NCI-H460 (cell line): Measurements from ENCODE around the gene NUDC. TPM values are rescaled to one million over a fixed set of nuclear protein-coding genes. Genes with fewer than 3 reads are reported as not detected.
"Not testable (repeated sequence)": the region's sequence is repeated elsewhere in the genome, so short reads cannot be mapped to it uniquely, and the experiment has no call there.

Source experiments
- DNase-seq: peaks from one replicate; pipeline ENCODE4 v3.0.0-alpha.2; 2016; ENCODE audit warnings: low read depth; ENCODE audit errors: extremely low read depth
- polyA plus RNA-seq: library from polyadenylated mRNA; depleted of rRNA; stranded (reverse); fragments of >200 nt; gene quantifications from 2 replicates; pipeline ENCODE4 v1.2.3, GENCODE V29; 2014; cell fraction: nucleus; rRNA removed
- total RNA-seq: library from RNA; depleted of rRNA; stranded (reverse); fragments of >200 nt; shearing (Covaris generic); gene quantifications from 2 replicates; pipeline ENCODE4 v1.2.3, GENCODE V29; 2014; rRNA removed

The NUDC gene
- 40.2 and 60.1 TPM in 2 replicates for total RNA-seq
- polyA plus RNA-seq, result 24.6 and 25.2 TPM in 2 replicates

DNA sequence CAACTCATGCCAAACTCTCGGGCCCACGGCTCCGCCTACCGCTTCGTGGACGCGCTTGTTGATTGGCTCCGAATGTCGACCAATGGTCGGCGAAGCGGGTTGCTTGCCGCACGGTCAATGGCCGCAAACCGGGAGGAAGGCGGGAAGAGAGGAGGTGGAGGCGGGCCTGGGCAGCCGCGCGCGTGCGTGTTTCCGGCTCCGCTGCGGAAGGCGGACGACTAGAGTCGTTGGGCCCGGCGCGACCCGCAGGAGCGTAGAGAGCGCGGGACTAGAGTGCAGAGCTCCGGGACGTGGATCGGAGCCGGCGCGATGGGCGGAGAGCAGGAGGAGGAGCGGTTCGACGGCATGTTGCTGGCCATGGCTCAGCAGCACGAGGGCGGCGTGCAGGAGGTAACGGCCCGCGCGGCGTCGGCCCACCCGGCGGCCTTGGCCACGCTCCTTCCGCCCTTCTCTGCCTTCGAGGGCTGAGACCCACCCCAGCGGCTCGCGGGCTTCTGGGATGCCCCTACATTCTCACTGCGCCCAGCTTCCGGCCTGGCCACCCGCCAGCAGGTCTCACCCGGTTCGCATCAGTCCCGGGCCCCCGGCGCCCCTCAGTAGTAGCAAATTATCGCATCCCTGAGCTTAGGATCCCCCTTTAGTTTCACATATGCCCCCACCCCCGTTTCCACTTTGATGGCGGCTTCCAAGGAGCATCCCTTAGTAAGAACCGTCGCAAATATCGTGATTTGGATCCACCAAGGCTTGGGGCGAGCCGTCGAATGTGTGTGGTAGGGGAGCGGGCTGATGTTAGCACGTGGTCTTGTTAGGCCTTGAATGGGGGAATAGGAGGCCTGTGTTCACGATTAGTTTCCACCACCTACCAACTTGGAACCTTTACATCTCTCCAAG lies at the start of gene NUDC:
Gene NUDC, plus strand, starts transcription at position 204 of the 891 bp plus-strand sequence. Its CDS starts 106 bp downstream, at position 310.
- DNase-seq, result peak; percentile 91

DNA sequence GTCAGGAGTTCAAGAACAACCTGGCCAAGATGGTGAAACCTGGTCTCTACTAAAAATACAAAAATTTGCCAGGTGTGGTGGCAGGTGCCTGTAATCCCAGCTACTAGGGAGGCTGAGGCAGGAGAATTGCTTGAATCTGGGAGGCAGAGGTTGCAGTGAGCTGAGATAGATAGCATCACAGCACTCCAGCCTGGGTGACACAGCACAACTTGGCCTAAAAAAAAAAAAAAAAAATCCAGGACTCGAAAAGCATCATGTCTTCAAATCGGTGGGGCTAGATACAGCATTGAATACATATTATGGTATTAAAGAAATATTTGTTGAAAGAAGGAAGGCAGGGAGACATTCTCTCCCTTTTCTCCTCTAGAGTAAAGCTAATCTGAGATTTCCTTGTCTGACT lies 48.4 kb upstream of the NUDC start:
- not testable (repeated sequence) for DNase-seq

DNA sequence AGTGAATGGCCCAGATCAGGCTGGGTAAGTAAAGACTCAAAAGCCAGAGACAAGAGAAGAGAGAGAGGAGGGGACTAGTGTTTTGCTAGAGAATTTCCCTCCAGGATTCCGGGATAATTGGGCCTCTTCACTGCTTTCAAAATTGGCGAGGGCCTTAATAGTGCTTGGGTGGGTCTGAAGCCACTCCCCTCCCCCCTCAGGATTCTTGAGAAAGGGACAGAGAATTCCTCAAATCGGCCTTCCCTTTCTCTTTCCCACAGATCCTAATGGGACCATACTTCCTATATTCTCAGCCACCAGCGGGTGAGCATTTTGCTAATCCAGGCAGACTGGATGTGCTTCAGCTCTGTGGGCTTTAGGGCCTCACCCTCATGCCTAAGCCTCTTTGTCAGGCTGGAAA lies 46.6 kb upstream of the NUDC start:
- DNase-seq, result no peak

- no peak for DNase-seq
Observed at GRCh38 chr1:26877326-26877725, 44.2 kb upstream of the NUDC start.

DNA sequence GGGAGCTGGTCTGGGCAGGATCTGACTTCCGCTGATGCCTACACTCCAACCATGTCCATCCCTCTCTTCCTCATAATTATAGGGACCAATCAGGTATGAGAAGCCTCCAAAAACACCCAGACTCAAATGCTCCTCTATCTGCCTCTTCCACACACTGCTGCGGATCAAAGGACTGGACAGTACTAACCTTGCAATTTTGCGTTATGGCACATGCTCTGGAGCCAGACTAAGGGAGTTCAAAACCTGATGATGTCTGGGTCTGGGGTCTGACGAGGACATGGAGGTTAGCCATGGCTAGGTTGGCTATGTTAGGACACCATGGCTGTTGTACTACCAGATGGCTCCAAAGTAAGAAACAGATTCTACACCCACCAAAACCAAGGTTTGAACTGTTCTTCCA lies 41.8 kb upstream of the NUDC start:
- no peak for DNase-seq

DNA sequence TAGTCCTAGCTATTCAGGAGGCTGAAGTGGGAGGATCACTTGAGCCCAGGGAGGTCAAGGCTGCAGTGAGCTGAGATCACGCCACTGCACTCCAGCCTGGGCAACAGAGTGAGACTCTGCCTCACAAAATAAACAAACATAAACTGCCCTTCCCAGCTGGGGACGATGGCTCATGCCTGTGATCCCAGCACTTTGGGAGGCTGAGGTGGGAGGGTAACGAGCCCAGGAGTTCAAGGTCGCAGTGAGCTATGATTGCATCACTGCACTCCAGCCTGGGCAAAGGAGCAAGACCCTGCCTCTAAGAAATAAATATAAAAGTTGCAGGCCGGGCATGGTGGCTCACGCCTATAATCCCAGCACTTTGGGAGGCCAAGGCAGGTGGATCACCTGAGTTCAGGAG lies 39.9 kb upstream of the NUDC start:
- DNase-seq, result not testable (repeated sequence)

- no peak for DNase-seq
Observed at GRCh38 chr1:26882696-26883463, 38.7 kb upstream of the NUDC start.

DNA sequence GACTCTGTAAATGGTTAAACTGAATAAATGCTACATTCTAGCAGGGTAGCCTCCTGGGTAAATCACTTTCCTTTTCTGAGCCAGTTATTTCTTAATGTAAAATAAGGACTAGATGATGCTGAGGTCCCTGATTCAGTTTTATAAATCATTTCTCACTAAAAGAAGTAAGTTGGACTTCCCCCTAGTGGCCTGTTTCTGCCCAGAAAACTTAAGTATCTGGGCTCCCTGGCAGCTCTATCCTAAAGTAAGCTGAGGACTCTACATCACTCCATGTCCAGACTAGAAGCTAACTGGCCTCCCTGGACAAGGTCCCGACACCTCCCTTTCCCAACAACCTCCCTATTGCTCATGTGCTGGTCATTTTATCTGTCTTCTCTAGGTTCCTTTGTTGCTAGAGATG lies 34.4 kb upstream of the NUDC start:
- DNase-seq, result no peak

DNA sequence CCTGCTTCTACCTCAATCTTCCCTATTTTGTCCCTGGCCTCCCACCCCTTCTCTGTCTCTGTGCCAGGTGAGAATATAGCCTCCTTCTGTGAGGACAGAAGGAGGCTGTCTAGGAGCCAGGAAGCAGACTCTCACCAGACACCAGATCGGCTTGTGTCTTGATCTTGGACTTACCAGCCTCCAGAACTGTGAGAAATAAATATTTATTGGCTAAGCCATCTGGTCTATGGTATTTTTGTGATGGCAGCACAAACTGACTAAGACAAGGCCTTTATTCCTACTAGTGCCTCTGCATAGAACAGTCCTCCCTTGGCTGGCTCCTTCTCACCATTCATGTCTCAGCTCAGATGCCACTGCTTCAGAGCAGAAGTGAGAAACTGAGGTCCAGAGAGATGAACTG lies 33.3 kb upstream of the NUDC start:
- DNase-seq, result no peak

GRCh38 chr1:26889551-26890466 lies 31.7 kb upstream of the NUDC start, which contains the start of gene GPN2:
TSS of gene GPN2 (minus strand) at chr1:26890283. CDS start at chr1:26890096, 187 bp downstream.
- DNase-seq, result peak; percentile 50

- DNase-seq, result no peak
Observed at GRCh38 chr1:26890467-26890796, 31.1 kb upstream of the NUDC start.

- no peak for DNase-seq
Observed at GRCh38 chr1:26894263-26894662, 27.3 kb upstream of the NUDC start.

DNA sequence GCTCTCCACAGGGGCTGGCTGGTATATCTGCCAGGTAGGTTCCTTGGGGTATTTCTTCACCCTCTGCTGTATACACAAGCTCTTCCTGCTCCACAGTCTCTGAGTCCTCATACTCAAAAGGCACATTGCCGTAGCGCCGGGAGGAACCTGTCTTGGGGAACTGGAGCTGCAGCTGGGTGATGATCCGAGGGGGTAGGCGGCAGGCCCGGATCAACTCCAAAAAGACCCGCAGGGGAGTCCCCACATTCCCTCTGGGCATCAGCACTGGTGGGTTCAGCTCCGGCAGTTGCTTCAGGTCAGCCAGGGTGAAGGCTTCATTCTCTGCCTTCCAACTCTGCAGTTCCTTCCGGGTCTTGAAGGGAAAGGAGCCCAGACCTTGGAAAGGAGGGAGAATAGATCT lies 24.2 kb upstream of the NUDC start:
- DNase-seq, result no peak

DNA sequence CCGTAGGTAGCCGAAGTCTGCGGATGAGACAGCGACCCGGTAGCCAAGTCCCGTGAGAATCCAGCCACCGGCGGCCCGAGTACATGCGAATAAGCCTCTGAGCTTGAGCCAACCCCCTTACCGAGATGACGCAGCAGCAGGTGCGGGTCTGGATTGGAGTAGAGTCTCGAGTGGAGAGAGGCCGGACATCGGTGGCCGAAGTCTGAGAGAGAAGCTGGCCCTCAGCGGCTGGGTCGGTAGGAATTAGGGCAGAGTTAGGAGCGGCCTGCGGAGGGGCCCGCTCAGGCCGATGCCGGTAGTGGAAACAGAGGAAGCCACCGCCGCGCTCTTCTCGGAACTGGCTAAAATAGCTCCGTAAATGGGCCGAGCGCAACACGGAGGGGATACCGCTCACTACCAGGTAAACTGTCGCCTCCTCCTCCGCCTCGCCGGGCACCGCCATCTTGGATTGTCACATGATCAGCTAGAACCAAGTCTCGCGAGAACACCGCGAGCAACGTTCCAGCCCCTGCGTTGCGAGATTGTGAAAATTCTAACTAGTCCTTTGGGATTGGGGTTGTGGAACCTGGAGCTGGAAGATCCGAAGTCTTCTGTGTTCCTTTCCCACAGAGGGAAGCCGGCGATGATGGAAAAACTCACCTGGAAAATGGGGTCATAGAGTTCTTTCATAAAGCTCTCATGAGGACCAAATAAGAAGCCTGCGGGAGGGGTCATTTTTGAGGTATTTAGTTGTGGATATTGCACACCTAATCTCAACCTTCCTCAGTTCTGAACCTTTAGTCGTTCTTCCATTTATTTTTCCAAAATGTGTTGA lies 21.3 kb upstream of the NUDC start, which contains the start of gene GPATCH3:
Gene GPATCH3, minus strand, starts transcription at position 467 of the 814 bp plus-strand sequence. Its CDS starts 25 bp downstream, at position 442.
- DNase-seq, result peak; percentile 87

GRCh38 chr1:26900815-26901511 lies 20.6 kb upstream of the NUDC start:
- DNase-seq, result no peak

- no peak for DNase-seq
Observed at GRCh38 chr1:26907071-26907917, 14.2 kb upstream of the NUDC start.

- no peak for DNase-seq
Observed at GRCh38 chr1:26909951-26910342, 11.6 kb upstream of the NUDC start.
